ENCODE measurements around the gene IFT81. TPM values are rescaled to one million over a fixed set of nuclear protein-coding genes. Genes with fewer than 3 reads are reported as not detected.

Gene IFT81
- total and polyA plus RNA-seq, 2 of the 13 experiments (the other 11 are each of a cell fraction or from before 2014, with no cell fraction given) = 4.2 to 13.0 TPM

DNA sequence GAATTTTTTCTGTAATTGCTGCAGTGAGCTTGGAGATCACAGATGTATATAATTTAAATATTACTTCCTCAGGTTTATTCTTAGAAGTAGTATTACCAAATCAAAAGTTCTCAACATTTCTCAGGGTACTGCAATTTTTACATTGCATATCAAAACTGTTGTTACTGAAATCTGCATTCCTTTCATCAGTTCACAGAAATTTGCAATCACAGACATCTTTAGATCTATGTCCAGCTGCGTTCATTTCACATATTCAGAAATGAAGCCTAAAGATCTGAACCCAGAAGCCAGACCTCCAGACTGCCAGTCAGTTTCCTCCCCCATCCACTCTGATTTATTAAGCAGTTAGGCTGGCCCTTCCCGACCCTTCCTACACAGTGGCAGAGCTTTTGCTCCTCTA, 18.2 kb upstream of the IFT81 start:
- peaks cover 80% of the 10 kb centered on the region for H3K4me1 ChIP-seq (ENCODE audit: insufficient read depth, low read length)
- BruUV-seq (replicated peaks) = no TSS peak
- H3K27me3 ChIP-seq (ENCODE audit: control insufficient read depth in 1 of 2, insufficient read depth in 2 of 2, low read length in 2 of 2) = no peaks in the 10 kb centered on the region
- H2AFZ ChIP-seq (ENCODE audit: low read length) = no peak overlapping the region
- no peak overlapping the region for H3K4me3 ChIP-seq (replicated peaks in 1 of 3; ENCODE audit: insufficient read depth in 1 of 3, low read depth in 2 of 3, low read length in 3 of 3)
- no peak overlapping the region for H3K4me2 ChIP-seq (ENCODE audit: low read depth, low read length)
- no peak overlapping the region for H3K9ac ChIP-seq (ENCODE audit: insufficient read depth, low read depth, low read length)
- ATAC-seq (no peak), DNase-seq (ENCODE audit: low spot score) (no peak), FAIRE-seq (no peak)
- H4K20me1 ChIP-seq (ENCODE audit: insufficient read depth, low read length) = no peaks in the 10 kb centered on the region
- H3K36me3 ChIP-seq (replicated peaks in 1 of 2; ENCODE audit: control insufficient read depth in 1 of 2, insufficient read depth in 2 of 2, low read length in 2 of 2) = no peaks in the 10 kb centered on the region
- in situ Hi-C loops (cut with HindIII; ENCODE audit: extremely low pct_ligation_motif_present, low pct_unique_long_range_greater_than_20kb) = loop anchor here (25.0 kb wide), 2 partner anchors 331 to 481 kb away; partner anchors contain the start of gene PPTC7
- intact Hi-C loops (cut with micrococcal nuclease; ENCODE audit: unreplicated experiment) = loop anchor here (10.0 kb wide), 1 partner anchor 89 kb away; no protein-coding TSS in a partner anchor
- ChIA-PET CTCF (ENCODE audit: low intra/inter-chr PET ratio, low total read pairs) (no interaction called here), POLR2A (no interaction called here)
- H3K9me3 ChIP-seq (ENCODE audit: low read length) = no peaks in the 10 kb centered on the region
- no peaks in the 10 kb centered on the region for H3K79me2 ChIP-seq (ENCODE audit: insufficient read depth, low read length)
- peak overlapping the region; percentile 4 for H3K27ac ChIP-seq (ENCODE audit: extremely low read length, insufficient read depth, low read length)
- 87% methylated on average over 2 of the region's 2 CpGs for WGBS (ENCODE audit: low lambda C conversion rate)
- TF ChIP-seq, protein P1, sequence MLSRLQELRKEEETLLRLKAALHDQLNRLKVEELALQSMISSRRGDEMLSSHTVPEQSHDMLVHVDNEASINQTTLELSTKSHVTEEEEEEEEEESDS (CRISPR knock-in tag; IDR thresholded peaks at IDR 0.05; ENCODE audit: borderline replicate concordance) = no peak
- TF ChIP-seq, protein P2, sequence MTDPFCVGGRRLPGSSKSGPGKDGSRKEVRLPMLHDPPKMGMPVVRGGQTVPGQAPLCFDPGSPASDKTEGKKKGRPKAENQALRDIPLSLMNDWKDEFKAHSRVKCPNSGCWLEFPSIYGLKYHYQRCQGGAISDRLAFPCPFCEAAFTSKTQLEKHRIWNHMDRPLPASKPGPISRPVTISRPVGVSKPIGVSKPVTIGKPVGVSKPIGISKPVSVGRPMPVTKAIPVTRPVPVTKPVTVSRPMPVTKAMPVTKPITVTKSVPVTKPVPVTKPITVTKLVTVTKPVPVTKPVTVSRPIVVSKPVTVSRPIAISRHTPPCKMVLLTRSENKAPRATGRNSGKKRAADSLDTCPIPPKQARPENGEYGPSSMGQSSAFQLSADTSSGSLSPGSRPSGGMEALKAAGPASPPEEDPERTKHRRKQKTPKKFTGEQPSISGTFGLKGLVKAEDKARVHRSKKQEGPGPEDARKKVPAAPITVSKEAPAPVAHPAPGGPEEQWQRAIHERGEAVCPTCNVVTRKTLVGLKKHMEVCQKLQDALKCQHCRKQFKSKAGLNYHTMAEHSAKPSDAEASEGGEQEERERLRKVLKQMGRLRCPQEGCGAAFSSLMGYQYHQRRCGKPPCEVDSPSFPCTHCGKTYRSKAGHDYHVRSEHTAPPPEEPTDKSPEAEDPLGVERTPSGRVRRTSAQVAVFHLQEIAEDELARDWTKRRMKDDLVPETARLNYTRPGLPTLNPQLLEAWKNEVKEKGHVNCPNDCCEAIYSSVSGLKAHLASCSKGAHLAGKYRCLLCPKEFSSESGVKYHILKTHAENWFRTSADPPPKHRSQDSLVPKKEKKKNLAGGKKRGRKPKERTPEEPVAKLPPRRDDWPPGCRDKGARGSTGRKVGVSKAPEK (CRISPR knock-in tag; IDR thresholded peaks at IDR 0.05; ENCODE audit: borderline replicate concordance) = no peak
- TF ChIP-seq CBFB (CRISPR knock-in tag; IDR thresholded peaks at IDR 0.05) = no peak
- TF ChIP-seq, protein P3, sequence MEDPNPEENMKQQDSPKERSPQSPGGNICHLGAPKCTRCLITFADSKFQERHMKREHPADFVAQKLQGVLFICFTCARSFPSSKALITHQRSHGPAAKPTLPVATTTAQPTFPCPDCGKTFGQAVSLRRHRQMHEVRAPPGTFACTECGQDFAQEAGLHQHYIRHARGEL (CRISPR knock-in tag; IDR thresholded peaks at IDR 0.05) = no peak
- TF ChIP-seq ZNF121 (CRISPR knock-in tag; IDR thresholded peaks at IDR 0.05) = no peak
- no peak for TF ChIP-seq ZBTB42 (CRISPR knock-in tag; IDR thresholded peaks at IDR 0.05)
- no peak for TF ChIP-seq ZNF180 (CRISPR knock-in tag; IDR thresholded peaks at IDR 0.05; ENCODE audit: borderline replicate concordance, low read depth)
- TF ChIP-seq TCF7L2 (IDR thresholded peaks at IDR 0.05; ENCODE audit: low read depth, low read length) = no peak
- TF ChIP-seq ARNT (IDR thresholded peaks at IDR 0.05) = no peak
- TF ChIP-seq FLYWCH1 (CRISPR knock-in tag; IDR thresholded peaks at IDR 0.05) = no peak
- TF ChIP-seq ZBTB20 (CRISPR knock-in tag; IDR thresholded peaks at IDR 0.05; ENCODE audit: borderline replicate concordance, low read depth) = no peak
- TF ChIP-seq ZFP1 (CRISPR knock-in tag; IDR thresholded peaks at IDR 0.05) = no peak
- TF ChIP-seq, protein P4, sequence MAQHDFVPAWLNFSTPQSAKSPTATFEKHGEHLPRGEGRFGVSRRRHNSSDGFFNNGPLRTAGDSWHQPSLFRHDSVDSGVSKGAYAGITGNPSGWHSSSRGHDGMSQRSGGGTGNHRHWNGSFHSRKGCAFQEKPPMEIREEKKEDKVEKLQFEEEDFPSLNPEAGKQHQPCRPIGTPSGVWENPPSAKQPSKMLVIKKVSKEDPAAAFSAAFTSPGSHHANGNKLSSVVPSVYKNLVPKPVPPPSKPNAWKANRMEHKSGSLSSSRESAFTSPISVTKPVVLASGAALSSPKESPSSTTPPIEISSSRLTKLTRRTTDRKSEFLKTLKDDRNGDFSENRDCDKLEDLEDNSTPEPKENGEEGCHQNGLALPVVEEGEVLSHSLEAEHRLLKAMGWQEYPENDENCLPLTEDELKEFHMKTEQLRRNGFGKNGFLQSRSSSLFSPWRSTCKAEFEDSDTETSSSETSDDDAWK (CRISPR knock-in tag; IDR thresholded peaks at IDR 0.05) = no peak
- TF ChIP-seq PITX1 (CRISPR knock-in tag; IDR thresholded peaks at IDR 0.05) = no peak
- no peak for TF ChIP-seq MEIS1 (CRISPR knock-in tag; IDR thresholded peaks at IDR 0.05; ENCODE audit: borderline replicate concordance)
- TF ChIP-seq, protein P5, sequence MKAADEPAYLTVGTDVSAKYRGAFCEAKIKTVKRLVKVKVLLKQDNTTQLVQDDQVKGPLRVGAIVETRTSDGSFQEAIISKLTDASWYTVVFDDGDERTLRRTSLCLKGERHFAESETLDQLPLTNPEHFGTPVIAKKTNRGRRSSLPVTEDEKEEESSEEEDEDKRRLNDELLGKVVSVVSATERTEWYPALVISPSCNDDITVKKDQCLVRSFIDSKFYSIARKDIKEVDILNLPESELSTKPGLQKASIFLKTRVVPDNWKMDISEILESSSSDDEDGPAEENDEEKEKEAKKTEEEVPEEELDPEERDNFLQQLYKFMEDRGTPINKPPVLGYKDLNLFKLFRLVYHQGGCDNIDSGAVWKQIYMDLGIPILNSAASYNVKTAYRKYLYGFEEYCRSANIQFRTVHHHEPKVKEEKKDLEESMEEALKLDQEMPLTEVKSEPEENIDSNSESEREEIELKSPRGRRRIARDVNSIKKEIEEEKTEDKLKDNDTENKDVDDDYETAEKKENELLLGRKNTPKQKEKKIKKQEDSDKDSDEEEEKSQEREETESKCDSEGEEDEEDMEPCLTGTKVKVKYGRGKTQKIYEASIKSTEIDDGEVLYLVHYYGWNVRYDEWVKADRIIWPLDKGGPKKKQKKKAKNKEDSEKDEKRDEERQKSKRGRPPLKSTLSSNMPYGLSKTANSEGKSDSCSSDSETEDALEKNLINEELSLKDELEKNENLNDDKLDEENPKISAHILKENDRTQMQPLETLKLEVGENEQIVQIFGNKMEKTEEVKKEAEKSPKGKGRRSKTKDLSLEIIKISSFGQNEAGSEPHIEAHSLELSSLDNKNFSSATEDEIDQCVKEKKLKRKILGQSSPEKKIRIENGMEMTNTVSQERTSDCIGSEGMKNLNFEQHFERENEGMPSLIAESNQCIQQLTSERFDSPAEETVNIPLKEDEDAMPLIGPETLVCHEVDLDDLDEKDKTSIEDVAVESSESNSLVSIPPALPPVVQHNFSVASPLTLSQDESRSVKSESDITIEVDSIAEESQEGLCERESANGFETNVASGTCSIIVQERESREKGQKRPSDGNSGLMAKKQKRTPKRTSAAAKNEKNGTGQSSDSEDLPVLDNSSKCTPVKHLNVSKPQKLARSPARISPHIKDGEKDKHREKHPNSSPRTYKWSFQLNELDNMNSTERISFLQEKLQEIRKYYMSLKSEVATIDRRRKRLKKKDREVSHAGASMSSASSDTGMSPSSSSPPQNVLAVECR (CRISPR knock-in tag; IDR thresholded peaks at IDR 0.05; ENCODE audit: borderline replicate concordance) = no peak

Data from HepG2 (cell line).